GM18870 (cell line): ENCODE data around the gene POGZ.
"Not testable (repeated sequence)": the region's sequence is repeated elsewhere in the genome, so short reads cannot be mapped to it uniquely, and the experiment has no call there.

Experiments
- ATAC-seq: cut with Tn5 transposase; IDR thresholded peaks from one replicate; pipeline ENCODE4 v1.9.1; 2021; ENCODE audit warnings: moderate library complexity; ENCODE audit not compliant: unreplicated experiment

The POGZ gene

DNA sequence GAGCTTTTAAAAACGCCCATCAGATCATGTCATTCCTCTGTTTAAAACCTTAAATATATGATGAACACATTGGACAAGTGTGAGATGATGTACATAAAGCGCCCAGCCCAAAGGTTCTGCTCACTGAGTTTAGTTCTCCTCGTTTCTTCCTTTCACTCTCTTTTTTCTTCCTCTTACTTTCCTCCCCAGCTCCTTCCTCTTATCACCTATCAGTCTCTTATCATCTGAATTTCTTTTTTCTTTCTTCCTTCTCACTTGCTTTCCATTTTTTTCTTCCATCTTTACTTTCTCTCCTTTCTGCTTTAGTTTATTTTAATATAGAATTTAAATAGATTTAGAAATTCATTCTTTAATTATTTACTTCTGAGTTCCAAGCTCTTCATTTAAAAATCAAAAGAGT, 17.8 kb upstream of the POGZ start:
- ATAC-seq = no peak

DNA sequence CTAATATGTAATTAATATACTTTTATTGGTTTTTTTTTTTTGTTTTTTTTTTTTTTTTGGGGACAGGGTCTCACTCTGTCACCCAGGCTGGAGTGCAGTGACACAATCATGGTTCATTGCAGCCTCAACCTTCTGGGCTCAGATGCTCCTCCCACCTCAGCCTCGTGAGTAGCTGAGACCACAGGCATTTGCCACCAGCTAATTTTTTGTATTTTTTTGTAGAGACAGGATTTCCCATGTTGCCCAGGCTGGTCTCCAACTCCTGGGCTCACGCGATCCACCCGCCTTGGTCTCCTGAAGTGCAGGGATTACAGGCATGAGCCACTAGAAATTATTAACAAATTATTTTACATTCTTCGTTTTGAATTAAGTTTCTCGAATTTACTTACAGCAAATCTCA, 16.8 kb upstream of the POGZ start:
- ATAC-seq = no peak

DNA sequence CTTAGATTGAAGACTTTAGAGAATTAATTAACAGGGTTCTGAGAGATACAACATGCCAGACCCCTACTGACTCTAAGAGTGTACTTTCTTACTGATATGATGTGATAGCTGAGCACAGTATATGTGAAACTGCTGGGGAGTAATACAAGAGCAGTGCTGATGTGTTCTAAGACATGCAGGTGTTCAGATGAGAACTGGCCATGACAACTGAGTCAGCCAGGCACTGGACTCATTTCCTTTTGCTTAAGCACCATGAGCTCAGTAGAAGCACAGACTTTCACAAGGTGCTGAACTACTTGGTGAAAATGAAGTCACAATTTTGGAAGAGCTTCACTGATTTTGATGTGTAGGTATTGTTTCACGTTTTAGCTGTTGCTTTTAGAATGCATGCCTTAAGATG, 15.9 kb upstream of the POGZ start:
- ATAC-seq = peak; percentile 73

DNA sequence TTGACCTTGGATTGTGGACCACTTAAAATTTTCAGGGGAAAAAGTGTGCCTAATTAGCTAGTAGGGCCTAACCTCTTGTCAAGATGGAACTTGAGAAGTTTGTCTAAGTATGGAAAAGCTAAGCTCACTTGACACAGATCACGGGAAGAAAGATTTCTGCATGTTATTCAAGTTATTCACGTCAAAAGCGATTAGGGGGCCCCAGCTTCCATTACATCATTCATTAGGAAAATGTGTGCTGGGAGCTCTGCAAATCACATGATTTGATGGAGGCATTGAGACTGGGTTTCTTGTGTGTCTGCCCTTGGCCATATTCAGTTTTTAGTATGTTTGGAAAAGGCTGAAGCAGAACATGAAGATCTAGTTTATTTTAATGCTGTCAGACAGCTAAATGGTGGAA, 15.5 kb upstream of the POGZ start:
- ATAC-seq = no peak

DNA sequence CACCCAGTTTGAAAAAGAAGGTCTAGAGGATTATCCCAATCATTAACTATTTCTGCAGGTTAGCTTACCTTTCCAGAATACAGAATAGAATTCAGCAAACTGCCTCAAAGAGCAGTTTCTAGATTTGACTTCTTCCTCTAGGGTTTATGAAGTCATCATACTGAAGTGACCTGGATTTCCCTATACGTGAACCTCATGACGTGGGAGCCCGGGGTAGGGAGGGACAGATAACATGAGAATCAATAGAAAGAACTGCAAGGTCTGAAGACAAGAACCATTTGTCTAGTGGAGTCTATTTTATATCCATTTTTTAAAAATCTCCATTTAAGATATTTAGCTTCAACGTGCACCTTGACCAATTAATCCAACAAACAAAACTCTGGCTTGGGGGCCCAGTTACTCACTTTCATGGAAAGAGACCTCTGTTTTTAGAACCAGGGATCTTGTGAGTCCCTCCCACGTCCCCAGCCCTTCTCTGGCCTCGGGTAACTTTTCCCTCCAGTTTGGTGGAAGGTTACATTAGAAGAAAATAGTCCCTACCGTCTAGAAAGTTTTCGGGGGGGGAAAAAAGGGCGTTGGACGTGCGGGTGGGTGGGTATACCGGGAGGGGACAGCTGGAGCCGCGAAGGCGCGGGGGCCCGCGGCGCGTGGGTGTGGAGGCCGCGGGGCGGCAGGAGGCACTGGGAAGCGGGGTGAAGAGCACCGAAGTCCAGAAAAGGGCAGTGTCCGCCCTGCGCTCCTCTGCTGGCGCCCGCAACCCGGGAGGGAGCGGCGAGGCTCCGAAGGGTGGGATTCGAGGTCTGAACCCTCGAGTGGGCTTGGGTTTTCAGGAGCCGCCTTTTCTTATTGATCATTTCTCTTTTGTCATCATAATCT, 13.8 kb upstream of the POGZ start:
- no peak for ATAC-seq

DNA sequence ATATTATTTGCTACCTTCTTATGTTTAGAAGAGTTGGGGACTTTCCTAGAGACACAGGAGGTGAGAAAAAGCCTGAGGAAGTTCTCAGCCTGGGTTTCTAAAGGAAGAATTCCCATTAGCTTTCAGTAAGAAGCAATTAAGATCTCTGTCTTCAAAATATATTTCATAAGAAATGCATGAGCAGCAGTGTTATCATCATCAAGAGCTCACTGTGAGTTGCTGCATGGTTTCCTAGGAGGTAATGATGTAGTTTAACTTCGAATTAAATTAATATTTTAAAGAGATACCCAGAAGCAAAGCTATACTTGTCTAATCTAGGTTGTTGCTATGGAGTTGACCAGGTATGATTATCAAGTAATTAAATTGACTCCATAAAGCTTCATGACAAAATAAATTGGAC, 5.7 kb upstream of the POGZ start:
- ATAC-seq = no peak

DNA sequence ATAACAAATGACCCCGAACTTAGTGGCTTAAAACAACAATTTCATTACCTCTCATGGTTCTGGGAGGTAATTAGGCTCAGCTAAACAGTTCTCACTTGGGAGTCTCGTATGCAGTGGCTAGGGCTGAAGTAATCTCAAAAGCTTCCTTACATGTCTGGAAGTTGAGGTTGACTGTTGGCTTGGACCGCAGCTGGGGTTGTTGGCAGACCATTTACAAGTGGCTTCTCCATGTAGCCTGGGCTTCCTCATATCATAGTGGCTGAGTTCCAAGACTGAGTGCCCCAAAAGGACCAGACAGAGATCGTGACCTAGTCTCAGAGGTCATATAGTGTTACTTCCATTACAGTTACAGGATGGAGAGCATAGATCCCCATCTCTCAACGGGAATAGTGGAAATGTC, 2.4 kb upstream of the POGZ start:
- no peak for ATAC-seq

DNA sequence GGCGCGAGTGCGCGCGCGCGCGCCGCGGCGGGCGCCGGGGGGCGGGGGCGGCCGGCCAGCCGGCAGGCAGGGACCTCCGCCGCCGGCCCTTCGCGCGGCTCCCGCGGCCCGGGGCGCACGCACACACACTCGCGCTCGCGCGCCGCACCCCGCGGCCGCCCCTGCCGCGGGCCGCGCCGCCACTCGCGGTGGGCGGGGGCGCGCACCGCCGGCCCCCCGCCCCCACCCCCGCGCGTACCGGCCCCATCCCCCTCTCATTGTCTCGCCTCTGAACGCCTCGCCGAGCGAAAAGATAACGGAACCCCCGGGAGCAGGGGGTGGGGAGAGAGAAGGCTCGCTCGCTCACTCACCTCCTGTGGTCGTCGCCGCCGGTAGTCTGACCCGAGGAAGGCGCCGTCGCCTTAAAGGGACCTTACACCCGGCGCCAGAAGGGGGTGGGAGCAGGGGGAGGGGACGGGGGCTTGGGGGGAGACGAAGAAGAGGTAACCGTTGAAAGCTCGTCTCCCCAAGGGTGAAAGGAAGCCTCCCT, 428 bp downstream of the POGZ start:
- no peak for ATAC-seq

DNA sequence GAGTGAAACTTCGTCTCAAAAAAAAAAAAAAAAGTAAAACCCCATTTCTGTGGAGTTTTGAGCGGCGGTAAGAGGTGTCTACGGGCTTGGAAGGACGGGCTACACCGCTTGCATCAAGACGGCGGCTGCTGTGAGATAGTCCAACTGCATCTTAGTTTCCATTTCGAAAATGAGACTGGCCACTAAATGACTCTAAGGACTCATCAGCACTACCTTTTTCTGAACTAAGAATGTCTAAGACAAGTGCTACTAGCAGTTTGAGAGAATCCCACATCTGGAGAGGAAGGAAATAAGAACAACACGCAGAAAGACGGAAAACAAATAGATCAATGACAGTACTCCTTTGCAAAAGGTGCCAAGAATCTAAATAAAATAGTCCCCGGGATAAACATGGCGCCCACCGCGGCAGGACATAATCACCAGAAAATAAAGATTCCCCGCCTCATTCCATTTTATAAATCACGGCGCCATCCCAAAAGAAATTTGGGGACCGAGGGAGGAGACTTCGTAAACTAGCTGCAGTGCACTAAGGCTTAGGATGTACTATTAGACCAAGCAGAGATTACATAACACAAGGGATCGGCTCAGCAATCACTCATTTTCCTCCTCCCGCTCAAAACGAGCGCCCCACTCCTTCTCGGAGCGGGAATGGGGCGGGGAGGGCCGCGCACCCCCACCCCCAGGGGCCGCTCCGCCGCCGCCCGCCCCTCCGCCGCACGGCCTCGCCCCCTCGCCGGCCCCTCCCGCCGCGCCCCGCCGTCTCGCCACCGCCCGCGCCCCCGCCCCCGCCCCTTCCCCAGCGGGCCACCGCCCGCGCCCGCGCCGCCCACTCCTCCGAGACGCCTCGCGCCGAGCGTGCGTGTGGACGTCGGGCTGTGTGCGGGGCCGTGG, 1.1 kb downstream of the POGZ start:
- ATAC-seq = no peak

DNA sequence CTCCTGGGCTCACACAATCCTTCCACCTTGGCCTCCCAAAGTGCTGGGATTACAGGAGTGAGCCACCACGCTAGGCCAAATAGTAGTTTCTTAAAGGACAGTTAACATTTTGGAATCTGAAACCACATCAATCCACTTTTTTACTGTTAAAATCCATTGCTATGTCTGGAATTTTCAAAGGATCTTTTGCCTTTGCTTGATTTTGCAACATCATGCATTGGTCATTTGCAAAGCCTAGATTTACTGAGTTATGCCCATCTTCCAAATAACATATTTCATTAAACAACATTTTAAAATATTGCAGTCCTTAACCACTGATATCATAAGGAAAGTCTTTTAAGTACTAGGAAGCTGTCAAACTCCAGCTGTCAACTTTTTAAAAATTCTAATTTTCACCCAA, 3.3 kb downstream of the POGZ start:
- no peak for ATAC-seq

DNA sequence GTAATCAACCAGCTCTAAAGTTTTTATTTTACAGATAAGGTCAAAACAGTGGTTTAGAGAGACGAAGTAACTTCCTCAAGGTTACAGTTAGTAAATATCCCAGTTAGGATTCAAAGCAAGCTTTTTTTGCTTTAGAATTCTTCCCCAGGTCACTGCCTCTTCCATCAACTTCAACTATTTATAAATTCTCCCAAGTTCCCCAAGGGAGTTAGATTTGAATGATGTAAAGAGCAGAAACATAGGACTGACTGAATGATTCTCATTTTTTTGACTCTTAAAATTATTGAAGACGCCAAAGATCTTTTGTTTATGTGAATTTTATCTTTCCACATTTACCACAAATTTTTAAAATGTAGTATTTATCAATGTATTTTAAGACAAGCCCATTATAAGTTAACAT, 4.1 kb downstream of the POGZ start:
- ATAC-seq = no peak

DNA sequence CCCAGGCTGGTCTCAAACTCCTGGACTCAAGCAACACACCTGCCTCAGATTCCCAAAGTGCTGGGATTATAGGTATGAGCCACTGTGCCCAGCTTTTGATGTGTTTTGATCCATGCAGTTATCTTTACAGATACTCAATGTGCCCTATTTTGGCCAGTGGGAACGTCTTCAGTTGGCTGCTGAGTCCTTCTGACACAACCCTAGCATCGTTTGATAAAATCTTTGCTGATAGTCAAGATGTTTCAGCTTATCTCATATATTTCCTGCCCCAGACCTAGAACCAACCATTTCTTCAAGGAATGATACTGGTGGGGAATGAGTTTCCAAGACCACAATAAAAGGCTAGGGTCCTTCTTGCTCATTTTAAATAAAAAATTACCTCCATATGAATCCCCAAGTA, 11.6 kb downstream of the POGZ start:
- no peak for ATAC-seq

DNA sequence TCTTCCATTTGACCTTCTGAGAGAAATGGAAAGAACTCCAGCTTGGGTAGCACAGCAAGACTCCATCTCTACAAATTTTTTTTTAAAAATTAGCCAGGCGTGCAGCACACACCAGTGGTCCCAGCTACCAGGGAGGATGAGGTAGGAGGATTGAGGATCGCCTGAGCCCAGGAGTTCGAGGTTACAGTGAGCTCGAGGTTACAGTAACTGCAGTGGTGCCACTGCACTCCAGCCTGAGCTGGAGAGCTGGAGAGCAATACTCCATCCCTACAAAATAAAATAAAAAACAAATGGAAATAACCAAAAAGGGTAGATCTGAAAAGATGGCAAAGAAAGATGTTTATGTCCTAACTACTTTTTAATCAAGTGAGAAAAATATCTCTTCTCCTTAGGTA, 14.5 kb downstream of the POGZ start:
- ATAC-seq = no peak

DNA sequence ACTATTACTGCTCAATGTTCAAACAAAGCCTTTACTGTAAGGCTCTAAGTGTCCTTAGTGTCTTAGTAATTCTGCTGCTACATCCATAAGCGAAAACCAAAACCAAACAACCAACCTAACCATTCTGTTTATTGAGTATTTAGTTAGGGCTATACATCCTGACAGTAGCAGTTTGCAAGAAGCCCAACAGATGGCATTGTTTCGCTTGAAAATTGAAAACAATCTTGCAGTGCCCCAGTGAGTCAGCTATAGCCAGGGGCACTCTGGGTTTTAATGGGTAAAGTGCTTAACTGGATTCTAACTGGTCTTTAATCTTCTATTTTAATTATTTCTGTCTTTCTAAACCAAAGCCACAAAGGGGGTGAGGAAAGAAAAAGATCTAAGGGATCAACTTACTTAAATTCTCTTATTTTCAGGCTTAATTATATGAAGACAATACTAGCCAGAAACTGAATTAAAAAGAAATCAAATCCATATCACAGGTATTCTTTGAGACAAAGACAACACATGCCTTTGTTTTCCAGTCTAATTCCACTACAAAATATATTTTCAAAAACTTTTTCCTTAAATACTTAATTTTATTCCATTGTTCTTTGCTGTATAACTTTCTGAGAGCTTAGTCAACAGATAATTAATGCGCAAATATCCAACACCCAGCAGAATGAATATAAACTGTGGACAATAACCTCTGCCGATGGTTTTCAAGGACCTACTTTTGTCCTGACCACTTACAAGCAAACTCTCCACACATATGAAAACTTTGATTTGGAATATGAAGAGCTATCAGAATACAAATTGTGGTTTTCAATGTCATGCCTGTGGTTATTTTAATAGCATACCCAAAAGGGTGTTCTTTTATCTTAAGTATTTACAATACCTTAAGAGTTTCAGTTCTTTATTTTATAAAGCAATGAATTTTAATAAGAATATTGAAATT, 15.2 kb downstream of the POGZ start:
- ATAC-seq = no peak

DNA sequence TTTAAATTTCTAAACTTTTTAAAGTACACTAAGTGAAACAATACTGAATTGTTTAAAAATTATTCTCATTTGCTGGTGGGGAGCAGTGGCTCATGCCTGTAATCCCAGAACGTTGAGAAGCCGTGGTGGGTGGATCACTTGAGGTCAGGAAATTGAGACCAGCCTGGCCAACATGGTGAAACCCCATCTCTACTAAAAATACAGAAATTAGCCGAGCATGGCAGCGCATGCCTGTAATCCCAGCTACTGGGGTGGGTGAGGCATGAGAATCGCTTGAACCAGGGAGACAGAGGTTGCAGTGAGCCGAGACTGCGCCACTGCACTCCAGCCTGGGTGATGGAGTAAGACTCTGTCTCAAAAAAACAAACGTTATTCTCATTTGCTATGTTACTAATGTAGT, 21.9 kb downstream of the POGZ start:
- not testable (repeated sequence) for ATAC-seq

DNA sequence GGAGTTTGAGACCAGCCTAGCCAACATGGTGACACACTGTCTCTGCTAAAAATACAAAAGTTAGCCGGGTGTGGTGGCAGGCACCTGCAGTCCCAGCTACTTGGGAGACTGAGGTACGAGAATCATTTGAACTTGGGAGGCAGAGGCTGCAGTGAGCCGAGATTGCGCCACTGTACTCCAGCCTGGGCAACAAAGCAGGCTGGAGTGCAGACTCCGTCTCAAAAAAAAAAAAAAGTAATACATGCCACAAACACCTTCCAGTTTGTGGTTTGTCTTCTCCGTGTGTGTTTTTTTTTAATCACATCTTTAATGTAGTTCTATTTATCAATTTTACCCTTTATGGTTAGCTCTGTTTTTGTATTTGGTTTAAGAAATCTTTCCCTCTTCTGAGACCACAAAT, 22.3 kb downstream of the POGZ start:
- no peak for ATAC-seq

DNA sequence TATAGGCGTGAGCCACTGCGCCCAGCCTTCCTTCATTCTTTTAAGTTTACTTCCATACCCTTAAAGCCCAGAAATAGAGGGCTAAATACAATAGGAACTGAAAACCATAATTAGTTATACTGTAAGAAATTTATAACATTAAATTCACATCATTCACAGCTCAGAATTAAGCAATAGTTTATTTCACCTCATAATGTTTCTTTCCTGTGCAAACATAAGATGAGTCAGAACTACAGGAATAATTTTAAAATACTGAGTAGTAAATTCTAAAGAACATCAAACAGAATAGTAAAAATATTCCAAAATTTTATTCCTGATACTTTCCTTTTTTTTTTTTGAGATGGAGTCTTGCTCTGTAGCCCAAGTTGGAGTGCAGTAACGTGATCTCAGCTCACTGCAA, 24.1 kb downstream of the POGZ start:
- no peak for ATAC-seq

DNA sequence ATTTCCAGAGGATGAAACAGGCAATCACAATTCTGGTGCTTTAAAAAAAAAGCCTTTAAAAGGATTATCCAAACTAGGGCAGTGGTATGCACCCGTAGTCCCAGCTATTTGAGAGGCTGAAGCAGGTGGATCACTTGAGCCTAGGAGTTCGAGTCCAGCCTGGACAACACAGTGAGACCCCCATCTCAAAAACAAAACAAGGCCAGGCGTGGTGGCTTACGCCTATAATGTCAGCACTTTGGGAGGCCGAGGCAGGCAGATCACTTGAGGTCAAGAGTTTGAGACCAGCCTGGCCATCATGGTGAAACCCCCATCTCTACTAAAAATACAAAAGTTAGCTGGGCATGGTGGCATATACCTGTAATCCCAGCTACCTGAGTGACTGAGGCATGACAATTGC, 25.5 kb downstream of the POGZ start:
- not testable (repeated sequence) for ATAC-seq

DNA sequence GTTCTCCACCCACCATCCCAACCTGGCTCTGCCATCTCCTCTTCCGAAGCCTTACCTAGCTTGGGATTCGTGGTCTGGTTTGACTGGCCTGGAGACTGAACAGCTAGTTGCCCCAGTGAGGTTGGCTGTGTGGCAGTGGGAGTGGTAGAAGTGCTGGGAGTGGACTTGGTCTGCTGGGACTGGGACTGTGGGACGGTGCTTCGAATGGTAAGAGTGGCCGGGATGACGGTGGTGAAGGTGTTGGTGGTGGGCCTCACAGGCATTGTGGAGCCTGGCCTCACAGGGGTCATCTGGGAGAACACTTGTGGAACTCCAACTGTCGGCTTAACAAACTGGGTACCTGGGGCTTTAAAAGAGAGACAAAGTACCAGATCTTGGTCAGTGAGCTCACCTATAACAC, 31.2 kb downstream of the POGZ start:
- no peak for ATAC-seq

DNA sequence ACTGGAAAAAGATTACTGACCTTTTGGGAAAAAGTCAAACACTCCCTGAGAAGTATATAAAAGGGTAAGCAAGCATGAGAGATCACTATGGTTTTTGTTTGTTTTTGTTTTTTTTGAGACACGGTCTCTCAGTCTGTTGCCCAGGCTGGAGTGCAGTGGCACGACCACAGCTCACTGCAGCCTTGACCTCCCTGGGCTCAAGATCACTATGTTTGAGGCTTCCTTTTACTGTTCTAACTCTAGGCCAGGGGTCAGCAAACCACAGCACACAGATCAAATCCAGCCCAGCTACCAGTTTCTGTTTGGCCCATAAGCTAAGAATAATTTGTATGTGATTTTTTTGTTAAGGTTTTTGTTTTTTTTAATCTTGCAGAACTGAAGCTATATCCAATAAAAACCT, 34.2 kb downstream of the POGZ start:
- ATAC-seq = no peak

DNA sequence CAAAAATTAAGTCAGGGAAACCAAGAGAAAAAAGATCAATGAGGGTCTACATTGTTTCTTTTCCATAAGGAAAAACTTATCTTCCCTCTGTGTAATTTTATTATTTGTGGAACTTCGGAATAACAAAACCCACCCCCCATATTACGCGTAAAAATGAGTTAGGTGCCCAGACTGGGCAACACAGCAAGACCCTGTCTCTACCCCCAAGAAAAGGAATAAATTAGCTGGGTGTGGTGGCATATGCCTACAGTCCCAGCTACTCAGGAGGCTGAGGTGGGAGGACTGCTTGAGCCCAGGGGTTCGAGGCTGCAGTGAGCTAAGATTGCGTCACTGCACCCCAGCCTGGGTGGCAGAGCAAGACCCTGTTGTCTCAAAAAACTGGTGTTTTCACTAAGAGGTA, 39.5 kb downstream of the POGZ start:
- no peak for ATAC-seq
